Activated CD8-positive, alpha-beta T cell treated with anti-CD3 and anti-CD28 coated beads for 36 hours (primary cell): ENCODE data around the gene PLD1. TPM values are rescaled to one million over a fixed set of nuclear protein-coding genes. Genes with fewer than 3 reads are reported as not detected.

Experiments
- ATAC-seq: fragments of 200-7000 bp; cut with Tn5 transposase; one replicate; pipeline ENCODE4 v1.10.0; 2021; ENCODE audit warnings: mild to moderate bottlenecking, moderate library complexity
- CTCF ChIA-PET: fragments of 350-600 bp; sonication (Branson Sonifier 250); formaldehyde crosslinking; loops from one replicate; lab custom pipeline; 2021; ENCODE audit warnings: antibody characterized with exemption; lab: Charles Lee
- POLR2A ChIA-PET: fragments of 350-600 bp; sonication (Branson Sonifier 250); formaldehyde crosslinking; loops from one replicate; lab custom pipeline; 2021; ENCODE audit warnings: antibody characterized with exemption; lab: Charles Lee
- DNase-seq: peaks from one replicate; pipeline ENCODE4 v3.0.0-alpha.2; 2020
- H3K27ac Mint-ChIP-seq: one replicate; pipeline ENCODE4 v1.8.0; 2021; ENCODE audit warnings: mild to moderate bottlenecking, mixed read lengths
- H3K27me3 Mint-ChIP-seq: one replicate; pipeline ENCODE4 v1.8.0; 2021; ENCODE audit warnings: mixed read lengths
- H3K36me3 Mint-ChIP-seq: one replicate; pipeline ENCODE4 v1.8.0; 2021; ENCODE audit warnings: low read depth, mixed read lengths
- H3K4me1 Mint-ChIP-seq: one replicate; pipeline ENCODE4 v1.8.0; 2021; ENCODE audit warnings: low read depth, mixed read lengths
- H3K4me3 Mint-ChIP-seq: one replicate; pipeline ENCODE4 v1.8.0; 2021; ENCODE audit warnings: mild to moderate bottlenecking, moderate library complexity, mixed read lengths
- H3K9me3 Mint-ChIP-seq: one replicate; pipeline ENCODE4 v1.8.0; 2021; ENCODE audit warnings: mixed read lengths
- CTCF ChIP-seq: fragments of 200-600 bp; IDR thresholded peaks from one replicate; pipeline ENCODE4 v1.8.0; 2022; ENCODE audit warnings: antibody characterized with exemption, mild to moderate bottlenecking
- intact Hi-C: fragments of 100-400 bp; cut with micrococcal nuclease; formaldehyde crosslinking; loops from one replicate; pipeline ENCODE4 v1.10.0; 2022
- total RNA-seq, 2 experiments: library from RNA; stranded (reverse); gene quantifications; one replicate each; pipeline ENCODE4 v1.2.3, GENCODE V29; 2021

PLD1 gene
- total RNA-seq, 2 experiments from 2014 or later, result 0.86 to 1.2 TPM

GRCh38 chr3:171840811-171841619 lies 30.7 kb upstream of the PLD1 start:
- no peak for TF ChIP-seq CTCF
- intact Hi-C loops, result no loop called here
- H3K36me3 Mint-ChIP-seq, result no peaks in the 10 kb centered on the region
- ChIA-PET CTCF (interaction anchor here (1.4 to 1.5 kb wide), 2 partner anchors 14 to 491 kb away, joined by 4 to 5 read pairs; no protein-coding TSS in a partner anchor), POLR2A (no interaction called here)
- DNase-seq (no peak), ATAC-seq (no peak)
- H3K4me1 Mint-ChIP-seq, result peaks cover 3% of the 10 kb centered on the region
- no peaks in the 10 kb centered on the region for H3K9me3 Mint-ChIP-seq
- no peak overlapping the region for H3K4me3 Mint-ChIP-seq
- peaks cover 14% of the 10 kb centered on the region for H3K27me3 Mint-ChIP-seq
- H3K27ac Mint-ChIP-seq, result no peak overlapping the region

GRCh38 chr3:171840445-171840810 lies 30.1 kb upstream of the PLD1 start:
- Mint-ChIP-seq H3K27ac (no peak overlapping the region), H3K4me3 (no peak overlapping the region), H3K36me3 (no peaks in the 10 kb centered on the region), H3K9me3 (no peaks in the 10 kb centered on the region), H3K27me3 (peaks cover 16% of the 10 kb centered on the region), H3K4me1 (no peaks in the 10 kb centered on the region)
- DNase-seq, result no peak
- ChIA-PET POLR2A (no interaction called here), CTCF (interaction anchor here (1.5 kb wide), 1 partner anchor 492 kb away, joined by 4 read pairs; no protein-coding TSS in a partner anchor)
- intact Hi-C loops, result no loop called here
- ATAC-seq, result no peak
- TF ChIP-seq CTCF, result no peak

GRCh38 chr3:171839270-171839669 lies 29.0 kb upstream of the PLD1 start:
- H3K4me3 Mint-ChIP-seq, result no peak overlapping the region
- no peaks in the 10 kb centered on the region for H3K9me3 Mint-ChIP-seq
- ATAC-seq, result no peak
- H3K27me3 Mint-ChIP-seq, result peaks cover 16% of the 10 kb centered on the region
- H3K4me1 Mint-ChIP-seq, result no peaks in the 10 kb centered on the region
- POLR2A ChIA-PET, result no interaction called here
- H3K36me3 Mint-ChIP-seq, result no peaks in the 10 kb centered on the region
- TF ChIP-seq CTCF, result no peak
- DNase-seq, result no peak
- H3K27ac Mint-ChIP-seq, result no peak overlapping the region
- CTCF ChIA-PET, result interaction anchor here (0.9 kb wide), 1 partner anchor 19 kb away, joined by 3 read pairs; no protein-coding TSS in a partner anchor
- intact Hi-C loops, result no loop called here

- intact Hi-C loops, result no loop called here
- ATAC-seq (no peak), DNase-seq (no peak)
- Mint-ChIP-seq H3K4me1 (no peaks in the 10 kb centered on the region), H3K27ac (no peak overlapping the region), H3K4me3 (no peak overlapping the region), H3K36me3 (no peaks in the 10 kb centered on the region), H3K9me3 (no peaks in the 10 kb centered on the region), H3K27me3 (peaks cover 16% of the 10 kb centered on the region)
- no peak for TF ChIP-seq CTCF
- ChIA-PET POLR2A (no interaction called here), CTCF (no interaction called here)
Observed at GRCh38 chr3:171838218-171838720, 28.0 kb upstream of the PLD1 start.

GRCh38 chr3:171837698-171838097 lies 27.4 kb upstream of the PLD1 start:
- no peak for ATAC-seq
- H3K27me3 Mint-ChIP-seq, result peaks cover 16% of the 10 kb centered on the region
- no peaks in the 10 kb centered on the region for H3K36me3 Mint-ChIP-seq
- DNase-seq, result no peak
- no peak overlapping the region for H3K4me3 Mint-ChIP-seq
- no peaks in the 10 kb centered on the region for H3K9me3 Mint-ChIP-seq
- CTCF ChIA-PET, result no interaction called here
- intact Hi-C loops, result no loop called here
- no peak for TF ChIP-seq CTCF
- H3K27ac Mint-ChIP-seq, result no peak overlapping the region
- POLR2A ChIA-PET, result no interaction called here
- H3K4me1 Mint-ChIP-seq, result no peaks in the 10 kb centered on the region
